ENCODE measurements around the gene MEIOSIN. TPM values are rescaled to one million over a fixed set of nuclear protein-coding genes. Genes with fewer than 3 reads are reported as not detected.

Gene MEIOSIN
- total RNA-seq, 1 donor from 2014 or later, result not detected

DNA sequence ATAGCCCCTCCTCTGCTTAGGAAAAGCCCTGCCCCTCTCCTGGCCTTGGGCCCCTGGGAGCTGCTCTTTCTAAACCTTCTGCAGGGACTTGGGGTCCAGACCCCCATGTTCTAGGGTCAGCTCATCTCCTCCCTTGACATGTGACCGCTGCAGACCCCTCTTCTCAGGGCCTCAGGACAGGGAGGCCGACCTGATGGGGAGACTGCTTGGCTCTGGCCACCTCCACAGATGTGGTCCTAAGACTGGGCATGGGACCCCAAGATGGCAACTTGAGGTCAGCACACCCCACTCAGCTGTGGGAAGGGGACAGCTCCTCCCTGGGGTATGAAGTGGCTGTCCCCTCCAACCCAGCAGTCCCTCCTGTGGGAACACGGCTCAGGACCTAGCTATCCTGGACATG, 39.7 kb downstream of the MEIOSIN start:
- no peak overlapping the region for H3K4me3 ChIP-seq (ENCODE audit: low read depth, low read length)
- DNase-seq (ENCODE audit: low read depth) (no peak), FAIRE-seq (no peak)
- no peak for TF ChIP-seq CTCF (IDR thresholded peaks at IDR 0.05; ENCODE audit: insufficient read depth, low read length, severe bottlenecking)
- peaks cover 11% of the 10 kb centered on the region for H3K36me3 ChIP-seq (ENCODE audit: control insufficient read depth, insufficient read depth, low read length)
- H3K27me3 ChIP-seq (ENCODE audit: control insufficient read depth, insufficient read depth, low read length), result no peaks in the 10 kb centered on the region

GRCh38 chr19:45773384-45773783, 40.1 kb downstream of the MEIOSIN start:
- no peak overlapping the region for H3K4me3 ChIP-seq (ENCODE audit: low read depth, low read length)
- H3K36me3 ChIP-seq (ENCODE audit: control insufficient read depth, insufficient read depth, low read length), result peaks cover 14% of the 10 kb centered on the region
- H3K27me3 ChIP-seq (ENCODE audit: control insufficient read depth, insufficient read depth, low read length), result no peaks in the 10 kb centered on the region
- TF ChIP-seq CTCF (IDR thresholded peaks at IDR 0.05; ENCODE audit: insufficient read depth, low read length, severe bottlenecking), result no peak
- no peak for FAIRE-seq
- DNase-seq (ENCODE audit: low read depth), result no peak

DNA sequence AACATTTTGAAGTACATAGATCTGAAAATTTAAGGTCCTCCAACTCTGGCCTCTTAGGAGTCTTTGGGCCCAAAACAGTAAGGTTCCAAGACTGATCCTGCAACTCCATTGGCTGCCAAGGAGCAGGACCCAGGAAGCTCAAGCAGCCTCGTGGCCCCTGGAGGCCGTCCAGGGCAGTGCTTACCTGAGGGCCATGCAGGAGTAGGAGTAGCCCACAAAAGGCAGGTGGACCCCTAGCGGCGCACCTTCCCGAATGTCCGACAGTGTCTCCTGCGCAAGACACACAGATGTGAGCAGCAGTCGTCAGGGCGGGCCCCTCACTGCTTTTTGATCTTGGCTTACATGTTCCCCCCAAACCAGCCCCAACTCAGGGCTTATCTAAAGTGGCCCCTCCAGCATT, 41.5 kb downstream of the MEIOSIN start:
- TF ChIP-seq CTCF (IDR thresholded peaks at IDR 0.05; ENCODE audit: insufficient read depth, low read length, severe bottlenecking), result no peak
- Histone ChIP-seq H3K27me3 (ENCODE audit: control insufficient read depth, insufficient read depth, low read length) (no peaks in the 10 kb centered on the region), H3K36me3 (ENCODE audit: control insufficient read depth, insufficient read depth, low read length) (peaks cover 14% of the 10 kb centered on the region), H3K4me3 (ENCODE audit: low read depth, low read length) (no peak overlapping the region)
- DNase-seq (ENCODE audit: low read depth) (no peak), FAIRE-seq (no peak)

DNA sequence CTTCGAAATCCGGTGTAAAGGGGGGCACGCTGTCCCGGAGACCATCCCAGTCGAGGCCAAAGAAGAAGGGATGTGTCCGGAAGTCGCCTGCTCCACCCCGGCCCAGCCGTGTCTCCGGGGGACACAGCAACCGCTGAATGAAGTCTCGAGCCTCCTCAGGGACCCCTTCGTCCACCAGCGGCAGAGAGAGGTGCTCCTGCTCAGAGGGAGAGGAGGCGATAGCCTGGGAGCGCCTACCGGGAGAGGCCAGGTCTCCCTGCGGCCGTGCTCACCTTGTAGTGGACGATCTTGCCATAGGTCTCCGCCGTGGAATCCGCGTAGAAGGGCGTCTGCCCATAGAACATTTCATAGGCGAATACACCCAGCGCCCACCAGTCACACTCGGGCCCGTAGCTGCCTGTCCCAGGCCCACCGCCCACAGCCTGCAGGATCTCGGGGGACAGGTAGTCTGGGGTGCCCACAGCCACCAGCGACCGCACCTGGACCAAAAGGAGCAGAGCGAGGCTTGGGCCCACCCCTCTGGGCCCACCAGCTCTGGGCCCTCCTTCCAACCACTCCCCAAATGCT, 44.2 kb downstream of the MEIOSIN start:
- FAIRE-seq (no peak), DNase-seq (ENCODE audit: low read depth) (no peak)
- Histone ChIP-seq H3K4me3 (ENCODE audit: low read depth, low read length) (no peak overlapping the region), H3K36me3 (ENCODE audit: control insufficient read depth, insufficient read depth, low read length) (peaks cover 15% of the 10 kb centered on the region), H3K27me3 (ENCODE audit: control insufficient read depth, insufficient read depth, low read length) (no peaks in the 10 kb centered on the region)
- no peak for TF ChIP-seq CTCF (IDR thresholded peaks at IDR 0.05; ENCODE audit: insufficient read depth, low read length, severe bottlenecking)

DNA sequence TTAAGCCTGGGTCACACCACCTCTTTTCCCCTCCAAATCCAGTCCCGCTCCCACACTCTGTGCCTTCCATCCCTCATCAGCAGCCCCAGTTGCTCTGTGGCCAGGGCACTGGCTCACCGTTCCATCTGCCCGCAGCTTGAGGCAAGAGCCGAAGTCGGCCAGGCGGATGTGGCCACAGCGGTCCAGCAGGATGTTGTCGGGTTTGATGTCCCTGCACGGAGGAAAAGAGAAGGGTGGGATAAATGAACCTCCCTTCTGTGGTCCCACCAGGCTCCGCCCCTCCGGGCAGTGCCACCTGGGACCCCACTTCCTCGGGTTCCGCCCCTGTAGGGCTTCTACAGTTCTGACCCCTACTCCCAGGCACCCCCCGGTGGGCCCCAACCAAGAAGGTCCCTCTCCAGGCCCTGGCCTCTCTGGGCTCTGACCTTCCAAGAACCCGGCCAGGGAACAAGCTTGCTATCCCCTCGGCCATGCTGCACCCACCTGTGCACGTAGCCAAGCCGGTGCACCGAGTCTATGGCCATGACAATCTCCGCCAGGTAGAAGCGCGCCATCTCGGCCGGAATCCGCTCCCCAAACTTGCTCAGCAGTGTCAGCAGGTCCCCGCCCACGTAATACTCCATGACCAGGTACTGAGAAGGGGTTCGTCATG, 44.9 kb downstream of the MEIOSIN start:
- FAIRE-seq (no peak), DNase-seq (ENCODE audit: low read depth) (no peak)
- Histone ChIP-seq H3K36me3 (ENCODE audit: control insufficient read depth, insufficient read depth, low read length) (peaks cover 15% of the 10 kb centered on the region), H3K27me3 (ENCODE audit: control insufficient read depth, insufficient read depth, low read length) (no peaks in the 10 kb centered on the region), H3K4me3 (ENCODE audit: low read depth, low read length) (no peak overlapping the region)
- no peak for TF ChIP-seq CTCF (IDR thresholded peaks at IDR 0.05; ENCODE audit: insufficient read depth, low read length, severe bottlenecking)
